ENCODE results near the gene UMAD1.

The UMAD1 gene

DNA sequence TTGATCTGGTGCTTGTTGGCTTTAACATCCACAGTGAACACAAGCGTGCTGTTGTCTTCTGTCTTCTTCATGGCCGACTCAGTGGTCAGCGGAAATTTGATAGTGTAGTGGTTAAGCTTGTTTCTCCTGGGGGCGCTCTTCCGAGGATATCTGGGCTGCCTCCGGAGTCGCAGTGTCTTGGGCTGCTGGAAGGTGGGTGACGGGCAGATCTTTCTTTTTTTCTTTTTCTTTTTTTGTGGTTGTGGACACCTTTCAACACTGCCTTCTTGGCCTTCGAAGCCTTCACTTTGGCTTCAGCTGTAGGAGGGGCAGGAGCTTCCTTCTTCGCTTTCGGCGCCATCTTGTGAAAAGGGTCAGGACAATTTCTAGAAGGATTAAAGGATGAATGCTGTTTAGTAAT lies 101.7 kb downstream of the UMAD1 start:
- TF ChIP-seq CTCF (IDR thresholded peaks at IDR 0.05) = no peak

GRCh38 chr7:7745258-7745657 lies 104.7 kb downstream of the UMAD1 start:
- TF ChIP-seq CTCF (IDR thresholded peaks at IDR 0.05) = no peak

DNA sequence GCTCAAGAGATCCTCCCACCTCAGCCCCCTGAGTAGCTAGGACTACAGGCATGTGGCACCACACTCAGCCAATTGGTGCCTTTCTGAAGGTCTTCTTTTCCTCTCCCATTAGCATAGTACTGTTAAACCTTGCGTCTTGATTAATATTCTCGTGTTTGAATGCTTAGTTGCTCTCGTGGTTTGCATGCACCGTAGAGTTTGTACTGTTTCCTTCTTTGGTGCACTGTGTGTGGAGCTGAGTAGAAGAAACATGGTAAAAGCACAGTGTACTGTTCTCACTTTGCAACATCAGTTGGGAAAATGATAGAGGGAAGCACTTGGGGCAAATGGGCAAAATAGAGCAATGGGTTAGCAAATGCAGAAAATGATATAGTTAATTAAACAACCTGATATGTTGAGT lies 105.4 kb downstream of the UMAD1 start:
- TF ChIP-seq CTCF (IDR thresholded peaks at IDR 0.05) = no peak

GRCh38 chr7:7746458-7746857 lies 105.9 kb downstream of the UMAD1 start:
- no peak for TF ChIP-seq CTCF (IDR thresholded peaks at IDR 0.05)

DNA sequence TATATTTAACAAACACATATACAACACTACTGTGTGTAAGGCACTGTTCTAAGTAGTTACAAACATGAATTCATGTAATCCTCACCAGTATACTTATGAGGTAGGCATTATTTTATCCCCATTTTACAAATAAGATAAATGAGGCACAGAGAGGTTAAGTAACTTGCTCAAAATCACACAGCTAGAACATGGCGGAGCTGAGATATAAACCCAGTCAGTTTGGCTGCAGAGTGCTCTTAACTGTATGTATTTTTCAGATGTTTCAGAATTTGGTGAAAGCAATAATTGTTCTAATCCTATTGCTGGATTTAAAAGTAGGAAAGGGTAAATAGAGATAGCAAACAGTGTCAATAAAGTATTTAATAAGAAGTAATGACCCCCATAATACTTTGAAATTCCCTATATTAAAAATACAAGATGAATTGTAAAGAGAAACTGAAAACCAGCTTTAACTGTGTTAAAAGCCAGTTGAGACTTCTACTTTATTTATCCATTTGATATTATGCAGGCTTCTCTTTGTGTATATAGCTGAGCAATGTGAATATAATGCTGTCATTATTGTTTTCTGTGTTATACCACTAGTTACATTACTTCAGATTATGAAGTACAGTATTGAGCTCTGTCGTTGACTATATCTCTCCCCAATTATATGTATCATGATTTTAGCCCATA lies 110.2 kb downstream of the UMAD1 start:
- no peak for TF ChIP-seq CTCF (IDR thresholded peaks at IDR 0.05)

- no peak for TF ChIP-seq CTCF (IDR thresholded peaks at IDR 0.05)
These were observed 110.9 kb downstream of the UMAD1 start for GRCh38 chr7:7751243-7752092.

- TF ChIP-seq CTCF (IDR thresholded peaks at IDR 0.05) = no peak
These were observed 116.0 kb downstream of the UMAD1 start for GRCh38 chr7:7756577-7756976.
